Left lung (tissue), 10 donors: ENCODE results near the gene RBM26. TPM values are rescaled to one million over a fixed set of nuclear protein-coding genes. Genes with fewer than 3 reads are reported as not detected.

Experiments used
- ATAC-seq: fragments of 200-7000 bp; cut with Tn5 transposase; one replicate; pipeline ENCODE4 v1.9.1; 2020; ENCODE audit warnings: moderate library complexity
- DNase-seq, 4 donors: peaks; one replicate each; pipeline ENCODE4 v3.0.0-alpha.2; 2013 to 2020
- H3K27ac ChIP-seq, 2 donors: fragments of 200-600 bp; sonication (generic) in 1 of 2; one replicate each; pipeline versions ENCODE4 v1.5.0 to v1.8.0; 2020 to 2021
- H3K27me3 ChIP-seq, 2 donors: fragments of 200-600 bp; sonication (generic) in 1 of 2; one replicate each; pipeline versions ENCODE4 v1.5.0 to v1.8.0; 2020 to 2021
- H3K36me3 ChIP-seq, 2 donors: fragments of 200-600 bp; sonication (generic) in 1 of 2; one replicate each; pipeline versions ENCODE4 v1.5.0 to v1.8.0; 2020 to 2021
- H3K4me1 ChIP-seq, 2 donors: fragments of 200-600 bp; one replicate each; pipeline ENCODE4 v1.8.0; 2021
- H3K4me3 ChIP-seq, 2 donors: fragments of 200-600 bp; sonication (generic) in 1 of 2; one replicate each; pipeline versions ENCODE4 v1.5.0 to v1.8.0; 2020 to 2021; ENCODE audit warnings: mild to moderate bottlenecking in 1 of 2
- H3K9me3 ChIP-seq, 2 donors: fragments of 200-600 bp; sonication (generic) in 1 of 2; one replicate each; pipeline versions ENCODE4 v1.5.0 to v1.8.0; 2020 to 2021
- intact Hi-C, 2 donors: fragments of 100-400 bp; cut with DNase I; formaldehyde crosslinking; loops; one replicate each; pipeline versions ENCODE4 v1.11.2 to v1.14.2; 2022
- polyA plus RNA-seq, 6 donors: library from polyadenylated mRNA; unstranded; fragments of 120-200 nt; gene quantifications; one replicate each; pipeline ENCODE4 v1.2.1, GENCODE V29; 2013; ENCODE audit not compliant: insufficient read length in 6 of 6
- total RNA-seq, 2 donors: library from RNA; stranded (reverse); fragmentation: NEBNext Ultra II Directional; extraction: Animal tissue kit (Norgen Biotek cat#: 25700); gene quantifications; one replicate each; pipeline ENCODE4 v1.2.1, GENCODE V29; 2021
- TF ChIP-seq, protein P1 (sequence below), 2 donors: fragments of 200-600 bp; sonication (generic) in 1 of 2; IDR thresholded peaks; one replicate each; pipeline versions ENCODE4 v1.5.0 to v1.8.0; 2021; ENCODE audit warnings: antibody characterized with exemption in 2 of 2
- donor health status: DM: no; HTN: yes; CAD: no.
- donor health status: DM: no; HTN: no; CAD: no.

The RBM26 gene
- total and polyA plus RNA-seq, 8 donors, result 29.0 to 115 (median 110) TPM

DNA sequence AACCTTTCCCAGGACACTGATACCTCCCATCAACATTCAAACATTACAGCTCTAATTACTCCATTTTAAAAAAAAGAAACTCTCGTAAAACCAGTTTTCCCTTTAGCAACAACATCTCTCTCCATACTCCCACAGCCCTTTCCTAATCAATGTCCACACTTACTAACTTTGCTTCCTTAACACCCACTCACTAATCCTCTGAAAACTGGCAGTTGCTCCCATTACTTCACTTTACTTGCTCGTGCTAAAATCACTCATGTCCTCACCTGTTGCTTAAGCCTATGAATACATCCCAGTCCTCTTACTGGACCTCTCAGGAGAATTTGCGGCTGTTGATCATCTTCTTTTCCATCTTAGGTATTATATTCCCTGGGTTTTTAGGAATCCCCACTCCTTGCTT, 44.8 kb downstream of the RBM26 start:
- intact Hi-C loops, result no loop called here
- no peak overlapping the region for H3K4me3 ChIP-seq
- TF ChIP-seq, protein P1, sequence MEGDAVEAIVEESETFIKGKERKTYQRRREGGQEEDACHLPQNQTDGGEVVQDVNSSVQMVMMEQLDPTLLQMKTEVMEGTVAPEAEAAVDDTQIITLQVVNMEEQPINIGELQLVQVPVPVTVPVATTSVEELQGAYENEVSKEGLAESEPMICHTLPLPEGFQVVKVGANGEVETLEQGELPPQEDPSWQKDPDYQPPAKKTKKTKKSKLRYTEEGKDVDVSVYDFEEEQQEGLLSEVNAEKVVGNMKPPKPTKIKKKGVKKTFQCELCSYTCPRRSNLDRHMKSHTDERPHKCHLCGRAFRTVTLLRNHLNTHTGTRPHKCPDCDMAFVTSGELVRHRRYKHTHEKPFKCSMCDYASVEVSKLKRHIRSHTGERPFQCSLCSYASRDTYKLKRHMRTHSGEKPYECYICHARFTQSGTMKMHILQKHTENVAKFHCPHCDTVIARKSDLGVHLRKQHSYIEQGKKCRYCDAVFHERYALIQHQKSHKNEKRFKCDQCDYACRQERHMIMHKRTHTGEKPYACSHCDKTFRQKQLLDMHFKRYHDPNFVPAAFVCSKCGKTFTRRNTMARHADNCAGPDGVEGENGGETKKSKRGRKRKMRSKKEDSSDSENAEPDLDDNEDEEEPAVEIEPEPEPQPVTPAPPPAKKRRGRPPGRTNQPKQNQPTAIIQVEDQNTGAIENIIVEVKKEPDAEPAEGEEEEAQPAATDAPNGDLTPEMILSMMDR (IDR thresholded peaks at IDR 0.05), result no peak
- H3K9me3 ChIP-seq, result no peaks in the 10 kb centered on the region
- no peak overlapping the region for H3K27ac ChIP-seq
- DNase-seq (no peak), ATAC-seq (no peak)
- H3K4me1 ChIP-seq, result no peaks in the 10 kb centered on the region
- peaks cover 0 to 84% of the 10 kb centered on the region in 2 donors for H3K36me3 ChIP-seq
- no peaks in the 10 kb centered on the region for H3K27me3 ChIP-seq

DNA sequence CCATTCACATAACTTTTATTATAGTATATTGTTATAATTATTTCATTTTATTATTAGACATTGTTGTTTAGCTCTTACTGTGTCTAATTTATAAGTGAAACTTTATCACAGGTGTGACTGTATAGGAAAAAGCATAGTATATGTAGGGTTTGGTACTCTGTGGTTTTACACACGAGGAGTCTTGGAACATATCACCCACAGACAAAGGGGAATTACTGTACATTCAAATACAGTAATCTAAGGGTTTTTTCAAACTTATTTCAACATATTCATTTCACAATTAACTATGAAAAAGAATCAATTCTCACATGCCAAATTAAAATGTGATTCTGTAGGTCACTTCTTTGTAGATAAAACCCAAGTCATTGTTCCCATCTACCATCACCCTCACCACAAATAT, 46.0 kb downstream of the RBM26 start:
- Histone ChIP-seq H3K27ac (no peak overlapping the region), H3K27me3 (no peaks in the 10 kb centered on the region), H3K4me3 (no peak overlapping the region), H3K4me1 (no peaks in the 10 kb centered on the region), H3K36me3 (peaks cover 0 to 84% of the 10 kb centered on the region in 2 donors), H3K9me3 (no peaks in the 10 kb centered on the region)
- intact Hi-C loops, result no loop called here
- no peak for DNase-seq
- TF ChIP-seq, protein P1 (IDR thresholded peaks at IDR 0.05), result no peak
- no peak for ATAC-seq

DNA sequence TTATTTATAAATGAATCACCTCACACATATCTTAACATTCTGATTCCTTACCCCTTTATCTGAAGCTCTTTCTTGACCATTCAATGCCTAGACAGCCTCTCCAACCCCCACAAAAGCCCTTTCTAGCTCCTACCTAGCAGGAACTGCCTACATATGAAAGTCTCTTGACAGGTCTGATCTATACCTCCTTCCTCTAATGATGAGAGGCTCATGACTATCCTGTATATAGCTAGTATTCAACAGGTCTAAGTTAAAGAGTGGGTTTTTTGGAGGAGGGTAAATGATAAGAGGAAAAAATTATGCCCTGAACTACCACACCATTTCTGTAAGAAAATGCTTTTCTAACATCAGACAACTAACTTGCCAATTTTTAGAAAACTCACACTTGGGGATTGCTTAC, 47.0 kb downstream of the RBM26 start:
- no peaks in the 10 kb centered on the region for H3K4me1 ChIP-seq
- no peaks in the 10 kb centered on the region for H3K9me3 ChIP-seq
- ATAC-seq (no peak), DNase-seq (no peak)
- TF ChIP-seq, protein P1 (IDR thresholded peaks at IDR 0.05), result no peak
- H3K27ac ChIP-seq, result no peak overlapping the region
- no peak overlapping the region for H3K4me3 ChIP-seq
- peaks cover 0 to 84% of the 10 kb centered on the region in 2 donors for H3K36me3 ChIP-seq
- intact Hi-C loops, result no loop called here
- H3K27me3 ChIP-seq, result no peaks in the 10 kb centered on the region

DNA sequence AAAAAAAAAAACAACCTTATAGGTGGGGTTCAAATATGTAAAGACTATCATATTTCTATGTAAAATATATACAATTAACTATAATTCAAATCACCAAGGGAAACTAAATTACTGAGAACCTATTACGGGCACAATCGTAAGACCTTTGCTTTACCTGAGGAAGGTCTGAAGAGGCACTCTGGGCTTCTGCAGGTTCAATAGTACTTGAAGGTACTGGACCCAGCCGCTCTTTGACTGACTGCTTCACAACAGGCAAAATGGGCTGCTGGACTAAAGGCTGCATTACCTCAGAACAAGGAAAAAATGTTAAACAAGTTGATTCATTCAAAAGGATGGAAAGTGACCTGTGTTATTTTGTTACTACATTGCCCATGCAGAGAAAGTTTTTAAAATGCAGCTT, 51.8 kb downstream of the RBM26 start:
- Histone ChIP-seq H3K4me1 (no peaks in the 10 kb centered on the region), H3K9me3 (no peaks in the 10 kb centered on the region), H3K4me3 (no peak overlapping the region), H3K36me3 (peaks cover 0 to 88% of the 10 kb centered on the region in 2 donors), H3K27me3 (no peaks in the 10 kb centered on the region), H3K27ac (no peak overlapping the region)
- TF ChIP-seq, protein P1 (IDR thresholded peaks at IDR 0.05), result no peak
- ATAC-seq (peak; percentile 96), DNase-seq (peak in 1 of 4 donors; percentile 10)
- intact Hi-C loops, result no loop called here

DNA sequence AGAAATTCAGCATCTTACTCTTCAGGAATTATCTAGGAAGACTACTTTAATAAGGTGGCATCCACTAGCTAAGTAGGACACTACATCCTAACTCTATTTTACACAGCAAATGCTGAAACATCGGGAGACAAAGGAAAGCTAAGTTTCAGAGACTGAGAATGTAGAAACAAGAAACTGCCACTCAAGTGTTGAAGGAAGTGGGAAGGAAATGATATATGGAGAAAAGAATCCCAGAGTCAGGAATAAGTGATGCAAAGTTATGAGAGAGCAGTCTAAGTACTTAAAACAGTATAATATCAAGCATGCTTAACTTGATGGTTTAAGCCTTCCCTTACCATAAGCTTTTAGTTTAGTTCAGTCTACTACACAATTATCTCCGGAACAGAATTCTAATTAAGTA, 52.4 kb downstream of the RBM26 start:
- TF ChIP-seq, protein P1 (IDR thresholded peaks at IDR 0.05), result no peak
- Histone ChIP-seq H3K27ac (no peak overlapping the region), H3K27me3 (no peaks in the 10 kb centered on the region), H3K4me1 (no peaks in the 10 kb centered on the region), H3K36me3 (peaks cover 0 to 82% of the 10 kb centered on the region in 2 donors), H3K4me3 (no peak overlapping the region), H3K9me3 (no peaks in the 10 kb centered on the region)
- ATAC-seq (no peak), DNase-seq (no peak)
- intact Hi-C loops, result no loop called here
